Left kidney (tissue), 2 donors: ENCODE results near the gene FOXN3. TPM values are rescaled to one million over a fixed set of nuclear protein-coding genes. Genes with fewer than 3 reads are reported as not detected.
"Not testable (repeated sequence)": the region's sequence is repeated elsewhere in the genome, so short reads cannot be mapped to it uniquely, and the experiment has no call there.

Experiments used
- DNase-seq: peaks from one replicate; pipeline ENCODE4 v3.0.0-alpha.2; 2013
- polyA plus RNA-seq: library from polyadenylated mRNA; unstranded; fragments of 120-200 nt; gene quantifications from one replicate; pipeline ENCODE4 v1.2.1, GENCODE V29; 2013; ENCODE audit not compliant: insufficient read length

The FOXN3 gene
- polyA plus RNA-seq, 1 donor = 32.2 TPM

- no peak for DNase-seq
These were observed 252.6 kb downstream of the FOXN3 start for GRCh38 chr14:89164168-89165073.

GRCh38 chr14:89163031-89163636 lies 253.9 kb downstream of the FOXN3 start:
- no peak for DNase-seq

GRCh38 chr14:89162586-89162985 lies 254.4 kb downstream of the FOXN3 start:
- DNase-seq = no peak

- no peak for DNase-seq
These were observed 256.6 kb downstream of the FOXN3 start for GRCh38 chr14:89160437-89160836.

GRCh38 chr14:89158701-89159100 lies 258.3 kb downstream of the FOXN3 start:
- no peak for DNase-seq

- not testable (repeated sequence) for DNase-seq
These were observed 258.9 kb downstream of the FOXN3 start for GRCh38 chr14:89158104-89158503.

- no peak for DNase-seq
These were observed 261.5 kb downstream of the FOXN3 start for GRCh38 chr14:89155491-89155890.

GRCh38 chr14:89151693-89152092 lies 265.3 kb downstream of the FOXN3 start:
- DNase-seq = not testable (repeated sequence)

- no peak for DNase-seq
These were observed 270.8 kb downstream of the FOXN3 start for GRCh38 chr14:89146274-89146673.

GRCh38 chr14:89144642-89145041 lies 272.4 kb downstream of the FOXN3 start:
- no peak for DNase-seq

- DNase-seq = no peak
These were observed 273.0 kb downstream of the FOXN3 start for GRCh38 chr14:89144066-89144465.

- no peak for DNase-seq
These were observed 273.4 kb downstream of the FOXN3 start for GRCh38 chr14:89143595-89143994.

- DNase-seq = no peak
These were observed 274.7 kb downstream of the FOXN3 start for GRCh38 chr14:89142366-89142765.

- no peak for DNase-seq
These were observed 275.2 kb downstream of the FOXN3 start for GRCh38 chr14:89141862-89142261.

- no peak for DNase-seq
These were observed 276.7 kb downstream of the FOXN3 start for GRCh38 chr14:89140326-89140725.

GRCh38 chr14:89139404-89140247 lies 277.4 kb downstream of the FOXN3 start:
- no peak for DNase-seq

- DNase-seq = no peak
These were observed 278.2 kb downstream of the FOXN3 start for GRCh38 chr14:89138846-89139245.

GRCh38 chr14:89137526-89138163 lies 279.4 kb downstream of the FOXN3 start:
- DNase-seq = no peak

GRCh38 chr14:89136587-89136986 lies 280.4 kb downstream of the FOXN3 start:
- DNase-seq = no peak

- DNase-seq = no peak
These were observed 282.4 kb downstream of the FOXN3 start for GRCh38 chr14:89134640-89135039.

- no peak for DNase-seq
These were observed 285.9 kb downstream of the FOXN3 start for GRCh38 chr14:89131004-89131750.
